Mucosa of gallbladder (tissue), 1 donor: ENCODE results near the gene DHX34. TPM values are rescaled to one million over a fixed set of nuclear protein-coding genes. Genes with fewer than 3 reads are reported as not detected.
"Not testable (repeated sequence)": the region's sequence is repeated elsewhere in the genome, so short reads cannot be mapped to it uniquely, and the experiment has no call there.

Experiments
- DNase-seq: peaks from one replicate; pipeline ENCODE4 v3.0.0-alpha.2; 2020; ENCODE audit warnings: low spot score
- total RNA-seq: library from RNA; stranded (reverse); gene quantifications from one replicate; pipeline ENCODE4 v1.2.1, GENCODE V29; 2021
- donor health status: DM: no; HTN: no; CAD: no.

DHX34 gene
- total RNA-seq, 1 donor from 2014 or later, result 19.1 TPM

GRCh38 chr19:47363758-47364531, 14.8 kb downstream of the DHX34 start:
- no peak for DNase-seq

GRCh38 chr19:47365455-47365854, 16.3 kb downstream of the DHX34 start:
- not testable (repeated sequence) for DNase-seq

- no peak for DNase-seq
Observed at GRCh38 chr19:47370045-47370611, 21.0 kb downstream of the DHX34 start.

- DNase-seq, result no peak
Observed at GRCh38 chr19:47371261-47371660, 22.1 kb downstream of the DHX34 start.

- no peak for DNase-seq
Observed at GRCh38 chr19:47372603-47373002, 23.5 kb downstream of the DHX34 start.

GRCh38 chr19:47373246-47374240, 24.4 kb downstream of the DHX34 start:
- no peak for DNase-seq

GRCh38 chr19:47374876-47375693, 26.0 kb downstream of the DHX34 start:
- DNase-seq, result no peak

- no peak for DNase-seq
Observed at GRCh38 chr19:47375694-47376588, 26.8 kb downstream of the DHX34 start.

GRCh38 chr19:47376589-47377144, 27.6 kb downstream of the DHX34 start:
- DNase-seq, result no peak

GRCh38 chr19:47377208-47377701, 28.1 kb downstream of the DHX34 start:
- no peak for DNase-seq

- DNase-seq, result no peak
Observed at GRCh38 chr19:47377801-47378200, 28.7 kb downstream of the DHX34 start.

GRCh38 chr19:47378246-47378645, 29.1 kb downstream of the DHX34 start:
- DNase-seq, result no peak

- no peak for DNase-seq
Observed at GRCh38 chr19:47379381-47379938, 30.3 kb downstream of the DHX34 start.

GRCh38 chr19:47380559-47380958, 31.4 kb downstream of the DHX34 start:
- DNase-seq, result no peak

- no peak for DNase-seq
Observed at GRCh38 chr19:47381121-47381520, 32.0 kb downstream of the DHX34 start.

- no peak for DNase-seq
Observed at GRCh38 chr19:47381653-47382279, 32.7 kb downstream of the DHX34 start.

- not testable (repeated sequence) for DNase-seq
Observed at GRCh38 chr19:47383890-47384289, 34.8 kb downstream of the DHX34 start.

GRCh38 chr19:47384533-47384932, 35.4 kb downstream of the DHX34 start:
- DNase-seq, result not testable (repeated sequence)

GRCh38 chr19:47386582-47386981, 37.5 kb downstream of the DHX34 start:
- DNase-seq, result not testable (repeated sequence)
